Panc1 (cell line): Measurements from ENCODE around the gene NDUFA7. TPM values are rescaled to one million over a fixed set of nuclear protein-coding genes. Genes with fewer than 3 reads are reported as not detected.

Experiments
- ATAC-seq: fragments of 200-7000 bp; cut with Tn5 transposase; 2 replicates; pipeline ENCODE4 v1.9.1; 2020; ENCODE audit warnings: mild to moderate bottlenecking, moderate library complexity
- BruUV-seq: library from RNA; stranded (reverse); fragments of 400-500 nt; replicated peaks from 2 replicates; lab custom pipeline; 2021; lab: Mats Ljungman, UMichigan
- CTCF ChIA-PET: fragments of 300-600 bp; sonication (Branson Sonifier 250); formaldehyde crosslinking; loops from one replicate; lab custom pipeline; 2022; ENCODE audit warnings: antibody characterized with exemption; lab: Charles Lee
- POLR2A ChIA-PET: fragments of 300-600 bp; sonication (Branson Sonifier 250); formaldehyde crosslinking; loops from one replicate; lab custom pipeline; 2022; ENCODE audit warnings: antibody characterized with exemption; lab: Charles Lee
- DNase-seq: peaks from one replicate; pipeline ENCODE4 v3.0.0-alpha.2; 2010; ENCODE audit warnings: low read depth, low spot score
- H3K27ac ChIP-seq: 2 replicates; pipeline ENCODE4 v1.5.1; 2011; ENCODE audit warnings: mild to moderate bottlenecking, low read length, inconsistent platforms
- H3K27me3 ChIP-seq: fragments of 200-500 bp; sonication (Bioruptor generic); 2 replicates; pipeline ENCODE4 v1.6.0; 2014; ENCODE audit warnings: low read length, inconsistent platforms; ENCODE audit not compliant: control insufficient read depth, insufficient read depth
- H3K36me3 ChIP-seq: fragments of 200-500 bp; sonication (Bioruptor generic); 2 replicates; pipeline ENCODE4 v1.5.1; 2014; ENCODE audit warnings: inconsistent platforms, mild to moderate bottlenecking, low read length, moderate library complexity; ENCODE audit not compliant: control insufficient read depth, insufficient read depth
- H3K4me1 ChIP-seq: 2 replicates; pipeline ENCODE4 v1.5.1; 2011; ENCODE audit warnings: inconsistent platforms, mild to moderate bottlenecking, low read length, moderate library complexity; ENCODE audit not compliant: control insufficient read depth, insufficient read depth
- H3K4me3 ChIP-seq, 2 experiments: 2 replicates each; pipeline ENCODE4 v1.5.1; 2011 to 2012; ENCODE audit warnings: low read depth in 2 of 2, low read length in 2 of 2, mild to moderate bottlenecking in 2 of 2, inconsistent platforms in 1 of 2, moderate library complexity in 1 of 2
- H3K9me3 ChIP-seq: fragments of 200-500 bp; sonication (Bioruptor generic); 2 replicates; pipeline ENCODE4 v1.5.1; 2014; ENCODE audit warnings: low read depth, mild to moderate bottlenecking, inconsistent platforms, low read length, moderate library complexity; ENCODE audit not compliant: control insufficient read depth, insufficient read depth
- POLR2AphosphoS5 ChIP-seq: IDR thresholded peaks from 2 replicates; pipeline ENCODE4 v1.6.1; 2012; ENCODE audit warnings: mild to moderate bottlenecking, low read depth, low read length, moderate library complexity
- SIN3A ChIP-seq: IDR thresholded peaks from 2 replicates; pipeline ENCODE4 v1.6.1; 2012; ENCODE audit warnings: low read depth, mild to moderate bottlenecking, low read length, moderate library complexity, borderline replicate concordance; ENCODE audit not compliant: insufficient read depth
- TCF7L2 ChIP-seq: IDR thresholded peaks from 2 replicates; pipeline ENCODE4 v1.6.1; 2011; ENCODE audit warnings: mild to moderate bottlenecking, low read depth, low read length, inconsistent platforms
- in situ Hi-C: cut with HindIII; loops from 2 replicates; pipeline ENCODE4 v1.10.0; 2016; ENCODE audit warnings: low sequenced_read_pairs, low pct_unique_long_range_greater_than_20kb
- intact Hi-C: fragments of 100-400 bp; cut with micrococcal nuclease; formaldehyde crosslinking; loops from one replicate; pipeline ENCODE4 v1.10.0; 2022; ENCODE audit not compliant: unreplicated experiment
- total RNA-seq: library from RNA; stranded (reverse); gene quantifications from one replicate; pipeline ENCODE4 v1.2.1, GENCODE V29; 2021; ENCODE audit not compliant: unreplicated experiment
- TF ChIP-seq, protein P1 (sequence below): fragments of 450-650 bp; IDR thresholded peaks from 2 replicates; pipeline ENCODE4 v1.5.1; 2017; ENCODE audit warnings: mild to moderate bottlenecking
- TF ChIP-seq, protein P2 (sequence below), 2 experiments: IDR thresholded peaks; 2 replicates each; pipeline ENCODE4 v1.6.1; 2011 to 2012; ENCODE audit warnings: low read depth in 2 of 2, control low read depth in 1 of 2, low read length in 1 of 2, mild to moderate bottlenecking in 1 of 2, moderate library complexity in 1 of 2; ENCODE audit not compliant: insufficient read depth in 1 of 2

The NDUFA7 gene
- total RNA-seq, 1 experiment from 2014 or later = 36.8 TPM

DNA sequence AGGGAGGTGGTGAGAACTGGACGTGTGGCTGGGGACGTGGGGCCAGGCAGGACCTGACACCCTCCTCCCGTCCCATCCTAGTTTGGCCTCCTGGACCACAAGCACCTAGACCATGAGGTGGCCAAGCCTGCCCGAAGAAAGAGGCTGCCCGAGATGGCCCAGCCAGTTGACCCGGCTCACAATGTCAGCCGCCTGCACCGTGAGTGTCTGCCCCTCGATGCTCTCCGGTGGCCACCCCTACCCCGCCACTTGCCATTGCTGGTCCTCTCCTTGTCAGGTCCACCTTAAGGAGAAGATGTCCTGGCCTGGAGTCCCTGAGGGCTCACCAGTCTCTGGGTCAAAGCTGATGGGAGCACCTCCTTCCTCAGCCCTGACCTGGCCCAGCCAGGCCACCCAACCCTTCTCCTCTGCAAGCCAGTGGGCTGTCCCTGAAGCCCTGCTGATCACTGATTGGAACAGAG is 45.0 kb upstream of the NDUFA7 start:
- POLR2A ChIA-PET = interaction anchor here (0.6 kb wide), 1 partner anchor 40 kb away, joined by 3 read pairs; no protein-coding TSS in a partner anchor
- intact Hi-C loops (no loop called here), in situ Hi-C loops (no loop called here)
- Histone ChIP-seq H3K4me1 (peaks cover 29% of the 10 kb centered on the region), H3K9me3 (no peaks in the 10 kb centered on the region), H3K36me3 (no peaks in the 10 kb centered on the region; the same call in 1 of the 2 replicates), H3K27ac (peak overlapping the region; percentile 57; the same call in 1 of the 2 replicates), H3K27me3 (no peaks in the 10 kb centered on the region), H3K4me3 (peak overlapping the region in 1 of 2 experiments; percentile 75; a peak in 3 of 4 replicates)
- no peak for DNase-seq
- CTCF ChIA-PET = no interaction called here
- no TSS peak for BruUV-seq
- no peak for ATAC-seq
- TF ChIP-seq, protein P1, sequence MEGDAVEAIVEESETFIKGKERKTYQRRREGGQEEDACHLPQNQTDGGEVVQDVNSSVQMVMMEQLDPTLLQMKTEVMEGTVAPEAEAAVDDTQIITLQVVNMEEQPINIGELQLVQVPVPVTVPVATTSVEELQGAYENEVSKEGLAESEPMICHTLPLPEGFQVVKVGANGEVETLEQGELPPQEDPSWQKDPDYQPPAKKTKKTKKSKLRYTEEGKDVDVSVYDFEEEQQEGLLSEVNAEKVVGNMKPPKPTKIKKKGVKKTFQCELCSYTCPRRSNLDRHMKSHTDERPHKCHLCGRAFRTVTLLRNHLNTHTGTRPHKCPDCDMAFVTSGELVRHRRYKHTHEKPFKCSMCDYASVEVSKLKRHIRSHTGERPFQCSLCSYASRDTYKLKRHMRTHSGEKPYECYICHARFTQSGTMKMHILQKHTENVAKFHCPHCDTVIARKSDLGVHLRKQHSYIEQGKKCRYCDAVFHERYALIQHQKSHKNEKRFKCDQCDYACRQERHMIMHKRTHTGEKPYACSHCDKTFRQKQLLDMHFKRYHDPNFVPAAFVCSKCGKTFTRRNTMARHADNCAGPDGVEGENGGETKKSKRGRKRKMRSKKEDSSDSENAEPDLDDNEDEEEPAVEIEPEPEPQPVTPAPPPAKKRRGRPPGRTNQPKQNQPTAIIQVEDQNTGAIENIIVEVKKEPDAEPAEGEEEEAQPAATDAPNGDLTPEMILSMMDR = no peak
- TF ChIP-seq POLR2AphosphoS5 = no peak
- TF ChIP-seq, protein P2, sequence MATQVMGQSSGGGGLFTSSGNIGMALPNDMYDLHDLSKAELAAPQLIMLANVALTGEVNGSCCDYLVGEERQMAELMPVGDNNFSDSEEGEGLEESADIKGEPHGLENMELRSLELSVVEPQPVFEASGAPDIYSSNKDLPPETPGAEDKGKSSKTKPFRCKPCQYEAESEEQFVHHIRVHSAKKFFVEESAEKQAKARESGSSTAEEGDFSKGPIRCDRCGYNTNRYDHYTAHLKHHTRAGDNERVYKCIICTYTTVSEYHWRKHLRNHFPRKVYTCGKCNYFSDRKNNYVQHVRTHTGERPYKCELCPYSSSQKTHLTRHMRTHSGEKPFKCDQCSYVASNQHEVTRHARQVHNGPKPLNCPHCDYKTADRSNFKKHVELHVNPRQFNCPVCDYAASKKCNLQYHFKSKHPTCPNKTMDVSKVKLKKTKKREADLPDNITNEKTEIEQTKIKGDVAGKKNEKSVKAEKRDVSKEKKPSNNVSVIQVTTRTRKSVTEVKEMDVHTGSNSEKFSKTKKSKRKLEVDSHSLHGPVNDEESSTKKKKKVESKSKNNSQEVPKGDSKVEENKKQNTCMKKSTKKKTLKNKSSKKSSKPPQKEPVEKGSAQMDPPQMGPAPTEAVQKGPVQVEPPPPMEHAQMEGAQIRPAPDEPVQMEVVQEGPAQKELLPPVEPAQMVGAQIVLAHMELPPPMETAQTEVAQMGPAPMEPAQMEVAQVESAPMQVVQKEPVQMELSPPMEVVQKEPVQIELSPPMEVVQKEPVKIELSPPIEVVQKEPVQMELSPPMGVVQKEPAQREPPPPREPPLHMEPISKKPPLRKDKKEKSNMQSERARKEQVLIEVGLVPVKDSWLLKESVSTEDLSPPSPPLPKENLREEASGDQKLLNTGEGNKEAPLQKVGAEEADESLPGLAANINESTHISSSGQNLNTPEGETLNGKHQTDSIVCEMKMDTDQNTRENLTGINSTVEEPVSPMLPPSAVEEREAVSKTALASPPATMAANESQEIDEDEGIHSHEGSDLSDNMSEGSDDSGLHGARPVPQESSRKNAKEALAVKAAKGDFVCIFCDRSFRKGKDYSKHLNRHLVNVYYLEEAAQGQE (IDR thresholded peaks at IDR 0.05; ENCODE audit: insufficient read depth in 1 of 2, low read depth in 2 of 2, low read length in 1 of 2) = no peak
- no peak for TF ChIP-seq SIN3A
- no peak for TF ChIP-seq TCF7L2

DNA sequence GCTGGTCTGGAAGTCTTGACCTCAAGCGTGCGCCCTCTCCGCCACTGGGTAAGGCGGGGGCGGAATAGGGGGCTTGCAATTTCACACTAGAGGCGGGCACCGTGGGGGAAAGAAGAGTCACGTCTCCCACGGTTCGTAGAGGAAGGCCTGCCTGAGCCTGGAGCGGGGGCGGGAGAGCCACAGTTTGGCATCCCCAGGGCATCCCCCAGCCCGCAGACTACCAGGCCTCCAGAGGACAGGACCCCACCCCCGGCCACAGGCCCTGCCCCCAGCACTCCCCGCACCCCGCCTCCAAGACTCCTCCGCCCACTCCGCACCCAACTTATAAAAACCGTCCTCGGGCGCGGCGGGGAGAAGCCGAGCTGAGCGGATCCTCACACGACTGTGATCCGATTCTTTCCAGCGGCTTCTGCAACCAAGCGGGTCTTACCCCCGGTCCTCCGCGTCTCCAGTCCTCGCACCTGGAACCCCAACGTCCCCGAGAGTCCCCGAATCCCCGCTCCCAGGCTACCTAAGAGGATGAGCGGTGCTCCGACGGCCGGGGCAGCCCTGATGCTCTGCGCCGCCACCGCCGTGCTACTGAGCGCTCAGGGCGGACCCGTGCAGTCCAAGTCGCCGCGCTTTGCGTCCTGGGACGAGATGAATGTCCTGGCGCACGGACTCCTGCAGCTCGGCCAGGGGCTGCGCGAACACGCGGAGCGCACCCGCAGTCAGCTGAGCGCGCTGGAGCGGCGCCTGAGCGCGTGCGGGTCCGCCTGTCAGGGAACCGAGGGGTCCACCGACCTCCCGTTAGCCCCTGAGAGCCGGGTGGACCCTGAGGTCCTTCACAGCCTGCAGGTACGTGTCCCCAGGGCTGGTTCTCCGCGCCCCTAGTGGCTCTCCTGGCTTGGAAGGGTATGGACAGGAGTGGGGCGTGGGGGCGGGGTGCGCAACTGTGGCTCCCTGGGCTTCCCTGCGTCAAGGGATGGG is 42.9 kb upstream of the NDUFA7 start, which contains the start of gene ANGPTL4:
ANGPTL4 (plus strand) TSS at position 353 of the 969 bp plus-strand sequence; CDS start at position 520, 167 bp downstream.
- POLR2A ChIA-PET = interaction anchor here (0.6 kb wide), 1 partner anchor 213 kb away, joined by 5 read pairs; the partner anchor contains the start of gene MYO1F
- no peaks in the 10 kb centered on the region; the same call in 1 of the 2 replicates for H3K36me3 ChIP-seq
- CTCF ChIA-PET = no interaction called here
- H3K27ac ChIP-seq = peak within 1 kb of the TSS; percentile 90
- TF ChIP-seq SIN3A = 0 out of 2 replicates have a peak, but pooled peaks have one; percentile 41
- TF ChIP-seq, protein P2 (IDR thresholded peaks at IDR 0.05; ENCODE audit: insufficient read depth in 1 of 2, low read depth in 2 of 2, low read length in 1 of 2) = no peak
- TF ChIP-seq, protein P1 = no peak
- TF ChIP-seq TCF7L2 = no peak
- TF ChIP-seq POLR2AphosphoS5 = peak; percentile 89
- ATAC-seq (peak; percentile 70), DNase-seq (no peak)
- H3K4me3 ChIP-seq = peak within 1 kb of the TSS; percentile 70 to 75
- intact Hi-C loops = no loop called here
- peaks cover 29% of the 10 kb centered on the region for H3K4me1 ChIP-seq
- H3K27me3 ChIP-seq = no peaks in the 10 kb centered on the region
- no peaks in the 10 kb centered on the region for H3K9me3 ChIP-seq
- in situ Hi-C loops = no loop called here
- BruUV-seq = TSS peak; percentile 84
